Measurements from ENCODE around the gene ZNF414. TPM values are rescaled to one million over a fixed set of nuclear protein-coding genes. Genes with fewer than 3 reads are reported as not detected.

The ZNF414 gene
- polyA plus RNA-seq, 1 donor (not counting 4 experiments of a cell fraction or from before 2014, with no cell fraction given) = 1.9 TPM

DNA sequence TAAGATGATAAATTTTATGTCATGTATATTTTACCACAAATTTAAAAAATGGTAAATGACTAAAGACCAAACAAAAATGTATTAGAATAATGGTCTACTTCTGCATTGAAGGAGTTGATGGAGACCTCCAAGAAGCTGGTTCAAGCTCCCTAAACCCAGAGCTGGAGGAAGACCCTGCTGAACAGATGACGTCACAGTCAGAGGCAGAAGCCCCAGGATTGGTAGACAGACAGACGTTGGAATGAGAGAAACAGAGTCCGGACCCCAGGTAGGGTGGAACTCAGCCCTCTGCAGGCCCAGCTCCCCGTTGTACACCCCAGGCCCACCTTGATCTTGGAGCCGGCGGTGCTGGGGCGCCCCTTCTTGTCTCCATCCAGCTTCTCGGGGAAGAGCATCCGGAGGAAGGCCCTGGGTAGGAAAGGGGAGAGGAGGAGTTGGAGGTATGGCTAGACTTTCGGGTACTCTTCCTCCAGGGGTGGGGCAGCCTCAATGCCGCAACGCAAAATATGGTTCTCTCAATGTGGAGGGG, 25.7 kb upstream of the ZNF414 start:
- Histone ChIP-seq H2AFZ (ENCODE audit: control insufficient read depth, low read length) (no peak overlapping the region), H3K9me3 (ENCODE audit: control insufficient read depth, low read depth, low read length) (no peaks in the 10 kb centered on the region), H3K9ac (ENCODE audit: control insufficient read depth, extremely low read depth, insufficient read depth, low read length) (no peak overlapping the region), H3K36me3 (ENCODE audit: control insufficient read depth in 2 of 2, extremely low read depth in 1 of 2, insufficient read depth in 2 of 2, low read length in 2 of 2) (no peaks in the 10 kb centered on the region), H3K4me2 (ENCODE audit: control insufficient read depth, extremely low read depth, insufficient read depth, low read depth, low read length) (no peak overlapping the region), H3K9me1 (ENCODE audit: control insufficient read depth, extremely low read depth, insufficient read depth, low read length) (no peaks in the 10 kb centered on the region), H3K79me2 (ENCODE audit: control insufficient read depth, insufficient read depth, low read length) (no peaks in the 10 kb centered on the region), H3K27me3 (ENCODE audit: control insufficient read depth, extremely low read depth, insufficient read depth, low read length) (no peaks in the 10 kb centered on the region), H3K4me1 (ENCODE audit: control insufficient read depth, extremely low read depth, insufficient read depth, low read length) (no peaks in the 10 kb centered on the region), H4K20me1 (ENCODE audit: control insufficient read depth, extremely low read depth, insufficient read depth, low read length) (no peaks in the 10 kb centered on the region), H3K4me3 (ENCODE audit: control insufficient read depth in 2 of 3, extremely low read depth in 1 of 3, insufficient read depth in 2 of 3, low read depth in 1 of 3, low read length in 3 of 3) (no peak overlapping the region), H3K27ac (ENCODE audit: control insufficient read depth, insufficient read depth, low read length) (no peak overlapping the region)
- FAIRE-seq (no peak), DNase-seq (ENCODE audit: low read depth, low spot score) (no peak)
- no peak for TF ChIP-seq EZH2 (IDR thresholded peaks at IDR 0.05; ENCODE audit: low read length)
- TF ChIP-seq, protein P1, sequence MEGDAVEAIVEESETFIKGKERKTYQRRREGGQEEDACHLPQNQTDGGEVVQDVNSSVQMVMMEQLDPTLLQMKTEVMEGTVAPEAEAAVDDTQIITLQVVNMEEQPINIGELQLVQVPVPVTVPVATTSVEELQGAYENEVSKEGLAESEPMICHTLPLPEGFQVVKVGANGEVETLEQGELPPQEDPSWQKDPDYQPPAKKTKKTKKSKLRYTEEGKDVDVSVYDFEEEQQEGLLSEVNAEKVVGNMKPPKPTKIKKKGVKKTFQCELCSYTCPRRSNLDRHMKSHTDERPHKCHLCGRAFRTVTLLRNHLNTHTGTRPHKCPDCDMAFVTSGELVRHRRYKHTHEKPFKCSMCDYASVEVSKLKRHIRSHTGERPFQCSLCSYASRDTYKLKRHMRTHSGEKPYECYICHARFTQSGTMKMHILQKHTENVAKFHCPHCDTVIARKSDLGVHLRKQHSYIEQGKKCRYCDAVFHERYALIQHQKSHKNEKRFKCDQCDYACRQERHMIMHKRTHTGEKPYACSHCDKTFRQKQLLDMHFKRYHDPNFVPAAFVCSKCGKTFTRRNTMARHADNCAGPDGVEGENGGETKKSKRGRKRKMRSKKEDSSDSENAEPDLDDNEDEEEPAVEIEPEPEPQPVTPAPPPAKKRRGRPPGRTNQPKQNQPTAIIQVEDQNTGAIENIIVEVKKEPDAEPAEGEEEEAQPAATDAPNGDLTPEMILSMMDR (optimal IDR thresholded peaks at IDR 0.05 in 1 of 3, IDR thresholded peaks at IDR 0.05 in 1 of 3, conservative IDR thresholded peaks at IDR 0.05 in 1 of 3; ENCODE audit: extremely low read depth in 1 of 3, insufficient read depth in 2 of 3, low read length in 3 of 3) = no peak
- dilution Hi-C loops (cut with MboI; ENCODE audit: extremely low pct_ligation_motif_present, low sequenced_read_pairs) = no loop called here

DNA sequence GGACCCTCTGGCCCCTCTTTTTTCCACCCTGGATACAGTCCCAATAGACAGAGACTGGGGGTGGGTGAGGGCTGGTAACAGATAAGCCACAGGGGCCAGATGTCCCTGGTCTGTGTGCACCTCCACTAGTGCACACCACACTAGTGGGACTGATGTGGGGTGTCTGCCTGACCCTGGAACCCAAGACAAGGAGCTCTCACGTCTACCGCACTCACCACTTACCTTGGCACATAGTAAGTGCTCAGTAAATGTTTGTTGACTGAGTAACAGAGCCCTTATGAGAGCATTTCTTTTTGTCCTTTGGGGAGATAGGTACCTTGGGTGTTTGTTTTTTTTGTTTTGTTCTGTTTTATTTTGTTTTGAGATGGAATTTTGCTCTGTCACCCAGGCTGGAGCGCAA, 23.1 kb upstream of the ZNF414 start:
- no peaks in the 10 kb centered on the region for H3K79me2 ChIP-seq (ENCODE audit: control insufficient read depth, insufficient read depth, low read length)

More for the DNA sequence above, 23.1 kb upstream of the ZNF414 start:
- H3K27me3 ChIP-seq (ENCODE audit: control insufficient read depth, extremely low read depth, insufficient read depth, low read length) = no peaks in the 10 kb centered on the region
- H3K36me3 ChIP-seq (ENCODE audit: control insufficient read depth in 2 of 2, extremely low read depth in 1 of 2, insufficient read depth in 2 of 2, low read length in 2 of 2) = no peaks in the 10 kb centered on the region
- H3K4me1 ChIP-seq (ENCODE audit: control insufficient read depth, extremely low read depth, insufficient read depth, low read length) = no peaks in the 10 kb centered on the region
- H3K4me3 ChIP-seq (ENCODE audit: control insufficient read depth in 2 of 3, extremely low read depth in 1 of 3, insufficient read depth in 2 of 3, low read depth in 1 of 3, low read length in 3 of 3) = no peak overlapping the region
- TF ChIP-seq, protein P1 (optimal IDR thresholded peaks at IDR 0.05 in 1 of 3, IDR thresholded peaks at IDR 0.05 in 1 of 3, conservative IDR thresholded peaks at IDR 0.05 in 1 of 3; ENCODE audit: extremely low read depth in 1 of 3, insufficient read depth in 2 of 3, low read length in 3 of 3) = no peak
- no peak for TF ChIP-seq EZH2 (IDR thresholded peaks at IDR 0.05; ENCODE audit: low read length)
- dilution Hi-C loops (cut with MboI; ENCODE audit: extremely low pct_ligation_motif_present, low sequenced_read_pairs) = no loop called here
- no peak overlapping the region for H3K4me2 ChIP-seq (ENCODE audit: control insufficient read depth, extremely low read depth, insufficient read depth, low read depth, low read length)
- H3K9ac ChIP-seq (ENCODE audit: control insufficient read depth, extremely low read depth, insufficient read depth, low read length) = no peak overlapping the region
- no peak for DNase-seq (ENCODE audit: low read depth, low spot score)
- no peak overlapping the region for H2AFZ ChIP-seq (ENCODE audit: control insufficient read depth, low read length)
- no peaks in the 10 kb centered on the region for H3K9me3 ChIP-seq (ENCODE audit: control insufficient read depth, low read depth, low read length)
- H3K27ac ChIP-seq (ENCODE audit: control insufficient read depth, insufficient read depth, low read length) = no peak overlapping the region
- FAIRE-seq = no peak
- no peaks in the 10 kb centered on the region for H3K9me1 ChIP-seq (ENCODE audit: control insufficient read depth, extremely low read depth, insufficient read depth, low read length)
- H4K20me1 ChIP-seq (ENCODE audit: control insufficient read depth, extremely low read depth, insufficient read depth, low read length) = no peaks in the 10 kb centered on the region
